AML-193 (cell line): ENCODE data around the gene SORCS2.

Source experiments
- DNase-seq, 2 experiments: peaks; one replicate each; lab custom pipeline; 2025; lab: John Stamatoyannopoulos, UW

SORCS2 gene

GRCh38 chr4:7326306-7326692, 134.0 kb downstream of the SORCS2 start:
- no peak for DNase-seq

- no peak for DNase-seq
These were observed 134.5 kb downstream of the SORCS2 start for GRCh38 chr4:7326693-7327340.

GRCh38 chr4:7327341-7327885, 135.1 kb downstream of the SORCS2 start:
- DNase-seq = no peak

GRCh38 chr4:7328162-7328912, 136.0 kb downstream of the SORCS2 start:
- no peak for DNase-seq

- no peak for DNase-seq
These were observed 136.7 kb downstream of the SORCS2 start for GRCh38 chr4:7328913-7329638.

- no peak for DNase-seq
These were observed 137.8 kb downstream of the SORCS2 start for GRCh38 chr4:7330031-7330596.

- DNase-seq = no peak
These were observed 138.7 kb downstream of the SORCS2 start for GRCh38 chr4:7330811-7331681.

- DNase-seq = no peak
These were observed 139.3 kb downstream of the SORCS2 start for GRCh38 chr4:7331682-7332000.

- no peak for DNase-seq
These were observed 140.1 kb downstream of the SORCS2 start for GRCh38 chr4:7332216-7333023.

GRCh38 chr4:7333024-7333780, 140.9 kb downstream of the SORCS2 start:
- DNase-seq = no peak

GRCh38 chr4:7333801-7334421, 141.6 kb downstream of the SORCS2 start:
- DNase-seq = no peak

- DNase-seq = no peak
These were observed 142.4 kb downstream of the SORCS2 start for GRCh38 chr4:7334521-7335275.

- peak; percentile 6 to 26 for DNase-seq
These were observed 143.2 kb downstream of the SORCS2 start for GRCh38 chr4:7335344-7336066.

- DNase-seq = no peak
These were observed 143.8 kb downstream of the SORCS2 start for GRCh38 chr4:7336067-7336569.

GRCh38 chr4:7336732-7337131, 144.4 kb downstream of the SORCS2 start:
- no peak for DNase-seq

- DNase-seq = no peak
These were observed 145.1 kb downstream of the SORCS2 start for GRCh38 chr4:7337196-7338058.

GRCh38 chr4:7338059-7338452, 145.7 kb downstream of the SORCS2 start:
- DNase-seq = no peak
